Heart left ventricle (tissue), 13 donors: Measurements from ENCODE around the gene PIGS.

Experiments used
- CTCF ChIP-seq, 12 donors: fragments of 200-600 bp; sonication (generic) in 4 of 12; IDR thresholded peaks; one replicate each; pipeline versions ENCODE4 v1.5.0 to v1.8.0; 2018 to 2022; ENCODE audit warnings: antibody characterized with exemption in 12 of 12, mild to moderate bottlenecking in 5 of 12
- POLR2A ChIP-seq, 2 donors: fragments of 450-650 bp; IDR thresholded peaks; one replicate each; pipeline ENCODE4 v1.6.1; 2017; ENCODE audit warnings: antibody characterized with exemption in 2 of 2, mild to moderate bottlenecking in 2 of 2, moderate library complexity in 2 of 2
- donor health status: ischemic (EF 13 %, LVEDD 7.1; RV severe dilation, severe dysfunction).
- donor health status: DM: no; HTN: yes; CAD: no.
- donor health status: DM: no; HTN: no; CAD: no.
- donor health status: ischemic (EF 25% LVEDD 6.9; RV normal size, moderate dysfunction).
- donor health status: ischemic (EF 25% LVEDD 5.7; RV mildly dilated, moderate dysfunction).
- donor health status: ischemic (EF 35%, LVEDD 5.7; RV mildly dilated, moderate dysfunction).
- donor health status: nonischemic (EF 11% LVEDD 7.7; RV severe dilation, severe dysfunction).
- donor health status: DM: yes; HTN: yes; CAD: no.
- donor health status: PGD.
- donor health status: ischemic (EF 29% LVEDD 5.4; RV normal size, mild dysfunction).
- donor health status: nonischemic (EF 23%, LVEDD 6.1; RV moderate dilation, normal function).

GRCh38 chr17:28571361-28572122 lies at the start of gene PIGS:
- TF ChIP-seq CTCF (IDR thresholded peaks at IDR 0.05) = peak in 1 of 12 donors; percentile 14
- TF ChIP-seq POLR2A (IDR thresholded peaks at IDR 0.05) = peak in 1 of 2 donors; percentile 89
